Ovary (tissue), 3 donors: Measurements from ENCODE around the gene RPL12.

Experiments used
- CTCF ChIP-seq, 3 donors: fragments of 450-650 bp in 2 of 3; fragments of 200-600 bp in 1 of 3; IDR thresholded peaks; one replicate each; pipeline versions ENCODE4 v1.5.1 to v1.8.0; 2016 to 2022; ENCODE audit warnings: antibody characterized with exemption in 3 of 3, mild to moderate bottlenecking in 1 of 3
- EP300 ChIP-seq: sonication (generic); formaldehyde crosslinking; IDR thresholded peaks from one replicate; pipeline ENCODE4 v1.6.1; 2017; ENCODE audit warnings: antibody characterized with exemption
- POLR2A ChIP-seq: fragments of 450-650 bp; IDR thresholded peaks from one replicate; pipeline ENCODE4 v1.6.1; 2017; ENCODE audit warnings: antibody characterized with exemption, mild to moderate bottlenecking, moderate library complexity
- donor health status: DM: no; HTN: no; CAD: no.

GRCh38 chr9:127450243-127450760 lies 904 bp downstream of the RPL12 start:
- no peak for TF ChIP-seq CTCF (IDR thresholded peaks at IDR 0.05)
- no peak for TF ChIP-seq EP300
- no peak for TF ChIP-seq POLR2A
